ENCODE data around the gene RNASE12.

- TF ChIP-seq CTCF (IDR thresholded peaks at IDR 0.05) = no peak
- no peak for TF ChIP-seq POLR2A (IDR thresholded peaks at IDR 0.05)
- TF ChIP-seq POLR2AphosphoS5 (IDR thresholded peaks at IDR 0.05) = no peak
Measured at GRCh38 chr14:20632831-20633691, 41.9 kb upstream of the RNASE12 start.

Measured in stomach (tissue), 4 donors.